GM10248 (cell line): ENCODE results near the gene TMEM272.
A peak's percentile ranks its signal among the peaks of the same experiment; 100 is the strongest.

Source experiments
- CTCF ChIA-PET: fragments of 300-600 bp; sonication (Branson Sonifier 250); formaldehyde crosslinking; extraction: SDS; loops from one replicate; lab custom pipeline; 2021; ENCODE audit warnings: antibody characterized with exemption; lab: Yijun Ruan, JAX
- POLR2A ChIA-PET: fragments of 350-650 bp; sonication (Branson Sonifier 250); formaldehyde crosslinking; extraction: SDS; loops from one replicate; lab custom pipeline; 2020; ENCODE audit warnings: antibody characterized with exemption; lab: Yijun Ruan, JAX
- DNase-seq: peaks from one replicate; pipeline ENCODE4 v3.0.0; 2012; ENCODE audit errors: extremely low spot score
- CTCF ChIP-seq: IDR thresholded peaks from 2 replicates; pipeline ENCODE4 v1.5.1; 2012; ENCODE audit warnings: mild to moderate bottlenecking, low read depth; ENCODE audit errors: extremely low read depth, missing control alignments, control extremely low read depth

Gene TMEM272

GRCh38 chr13:51781246-51782022 is 63.5 kb downstream of the TMEM272 start:
- ChIA-PET CTCF (interaction anchor here (1.0 to 8.9 kb wide), 8 partner anchors 9 to 656 kb away, joined by 3 to 88 read pairs (median 4); no protein-coding TSS in a partner anchor), POLR2A (no interaction called here)
- peak; percentile 48 for DNase-seq
- peak; percentile 40 for TF ChIP-seq CTCF

- no peak for DNase-seq
- POLR2A ChIA-PET, result no interaction called here
- CTCF ChIA-PET, result interaction anchor here (1.2 to 8.9 kb wide), 5 partner anchors 8 to 325 kb away, joined by 3 to 88 read pairs (median 4); no protein-coding TSS in a partner anchor
- TF ChIP-seq CTCF, result no peak
Observed at GRCh38 chr13:51780099-51780498, 64.9 kb downstream of the TMEM272 start.

- TF ChIP-seq CTCF, result no peak
- POLR2A ChIA-PET, result no interaction called here
- CTCF ChIA-PET, result interaction anchor here (2.5 kb wide), 1 partner anchor 20 kb away, joined by 10 read pairs; no protein-coding TSS in a partner anchor
- no peak for DNase-seq
Observed at GRCh38 chr13:51778392-51778791, 66.6 kb downstream of the TMEM272 start.

- no peak for TF ChIP-seq CTCF
- ChIA-PET POLR2A (no interaction called here), CTCF (interaction anchor here (2.5 kb wide), 1 partner anchor 19 kb away, joined by 10 read pairs; no protein-coding TSS in a partner anchor)
- DNase-seq, result no peak
Observed at GRCh38 chr13:51777921-51778320, 67.1 kb downstream of the TMEM272 start.

GRCh38 chr13:51776179-51776578 is 68.8 kb downstream of the TMEM272 start:
- no peak for TF ChIP-seq CTCF
- CTCF ChIA-PET, result no interaction called here
- no peak for DNase-seq
- POLR2A ChIA-PET, result no interaction called here

GRCh38 chr13:51773515-51773914 is 71.5 kb downstream of the TMEM272 start:
- no peak for TF ChIP-seq CTCF
- ChIA-PET CTCF (interaction anchor here (1.6 kb wide), 1 partner anchor 10 kb away, joined by 3 read pairs; no protein-coding TSS in a partner anchor), POLR2A (no interaction called here)
- DNase-seq, result no peak
